Activated T-cell treated with anti-CD3 and anti-CD28 coated beads, Interleukin-2, amount 50 U/mL, for 72 hours (primary cell): ENCODE measurements around the gene FAM117A. TPM values are rescaled to one million over a fixed set of nuclear protein-coding genes. Genes with fewer than 3 reads are reported as not detected.

Source experiments
- ATAC-seq, 2 donors: fragments of 150-1000 bp; cut with Tn5 transposase; replicated peaks in 1 of 2; 2 replicates each; pipeline ENCODE4 v1.10.0; 2021; ENCODE audit warnings: moderate library complexity in 2 of 2, mild to moderate bottlenecking in 1 of 2
- DNase-seq, 2 donors: peaks; one replicate each; pipeline ENCODE4 v3.0.0; 2021 to 2022; ENCODE audit warnings: mixed read lengths in 1 of 2
- H3K27ac Mint-ChIP-seq: one replicate; pipeline ENCODE4 v1.8.0; 2022; ENCODE audit warnings: mild to moderate bottlenecking, moderate library complexity, mixed read lengths
- H3K27me3 Mint-ChIP-seq: one replicate; pipeline ENCODE4 v1.8.0; 2022; ENCODE audit warnings: low read depth, mixed read lengths
- H3K36me3 Mint-ChIP-seq, 2 donors: one replicate each; pipeline ENCODE4 v1.8.0; 2022; ENCODE audit warnings: mixed read lengths in 2 of 2, mild to moderate bottlenecking in 1 of 2; ENCODE audit not compliant: insufficient read depth in 2 of 2
- H3K4me1 Mint-ChIP-seq: one replicate; pipeline ENCODE4 v1.8.0; 2022; ENCODE audit warnings: low read depth, mixed read lengths
- H3K4me3 Mint-ChIP-seq, 2 donors: one replicate each; pipeline ENCODE4 v1.8.0; 2022; ENCODE audit warnings: mild to moderate bottlenecking in 2 of 2, mixed read lengths in 2 of 2, moderate library complexity in 2 of 2
- H3K9me3 Mint-ChIP-seq, 2 donors: one replicate each; pipeline ENCODE4 v1.8.0; 2022; ENCODE audit warnings: mixed read lengths in 2 of 2
- total RNA-seq, 2 donors: library from RNA; stranded (reverse); gene quantifications; one replicate each; pipeline ENCODE4 v1.2.3, GENCODE V29; 2022

The FAM117A gene
- total RNA-seq, 2 donors from 2014 or later, result 19.5 to 29.3 TPM

DNA sequence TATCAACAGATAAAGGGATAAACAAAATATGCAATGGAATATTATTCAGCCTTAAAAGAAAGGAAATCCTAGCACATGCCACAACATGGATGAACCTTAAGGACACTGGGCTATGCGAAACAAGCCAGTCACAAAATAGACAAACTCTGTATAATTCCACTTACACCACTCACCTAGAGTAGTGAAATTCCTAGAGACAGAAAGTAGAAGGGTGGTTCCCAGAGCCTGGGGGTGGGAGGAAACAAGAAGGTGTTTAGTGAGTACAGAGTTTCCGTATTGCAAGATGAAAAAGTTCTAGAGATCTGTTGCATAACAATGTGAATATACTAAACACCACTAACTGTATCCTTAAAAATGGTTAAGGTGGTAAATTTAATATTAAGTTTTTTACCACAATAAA, 96.1 kb downstream of the FAM117A start:
- Mint-ChIP-seq H3K27ac (no peak overlapping the region), H3K27me3 (no peaks in the 10 kb centered on the region), H3K36me3 (peaks cover 0 to 13% of the 10 kb centered on the region in 2 donors), H3K4me3 (no peak overlapping the region), H3K4me1 (peaks cover 59% of the 10 kb centered on the region), H3K9me3 (no peaks in the 10 kb centered on the region)
- no peak for ATAC-seq
- no peak for DNase-seq

- Mint-ChIP-seq H3K4me1 (peaks cover 45% of the 10 kb centered on the region), H3K4me3 (no peak overlapping the region), H3K36me3 (peaks cover 0 to 12% of the 10 kb centered on the region in 2 donors), H3K9me3 (no peaks in the 10 kb centered on the region), H3K27me3 (no peaks in the 10 kb centered on the region), H3K27ac (no peak overlapping the region)
- no peak for DNase-seq
- no peak for ATAC-seq
These were observed 99.2 kb downstream of the FAM117A start for GRCh38 chr17:49664706-49665211.

Other genes with a start within 250 kb of the FAM117A start
- 1 to 10 TPM in 1 of 2 donors, under 1 TPM in 1; 0.44 to 1.2 TPM for gene NXPH3, start 188.3 kb downstream of the FAM117A start, total RNA-seq
- 10 to 100 TPM; 77.8 to 82.2 TPM for gene SPOP, start 86.0 kb downstream of the FAM117A start, total RNA-seq
- 10 to 100 TPM; 62.6 to 73.9 TPM for gene SLC35B1, start 56.2 kb downstream of the FAM117A start, total RNA-seq
- 10 to 100 TPM; 83.9 to 85.9 TPM for gene KAT7, start 24.6 kb upstream of the FAM117A start, total RNA-seq
- gene TAC4, start 83.9 kb upstream of the FAM117A start, total RNA-seq, result not detected
- 1 to 10 TPM; 1.9 to 3.0 TPM for gene DLX4, start 205.1 kb upstream of the FAM117A start, total RNA-seq
- gene DLX3, start 231.1 kb upstream of the FAM117A start, total RNA-seq, result under 1 TPM in 1 of 2 donors, not detected in 1; 0.12 TPM